Myocyte (in vitro differentiated cells): ENCODE data around the gene SDHAF3. TPM values are rescaled to one million over a fixed set of nuclear protein-coding genes. Genes with fewer than 3 reads are reported as not detected.
A peak's percentile ranks its signal among the peaks of the same experiment; 100 is the strongest.
"Not testable (repeated sequence)": the region's sequence is repeated elsewhere in the genome, so short reads cannot be mapped to it uniquely, and the experiment has no call there.

Experiments
- DNase-seq: peaks from one replicate; pipeline ENCODE4 v3.0.0-alpha.2; 2012; ENCODE audit warnings: low read depth
- total RNA-seq: library from RNA; depleted of rRNA; stranded (reverse); fragments of >200 nt; gene quantifications from 2 replicates; pipeline ENCODE4 v1.2.3, GENCODE V29; 2014

Gene SDHAF3
- total RNA-seq, 1 donor from 2014 or later: 26.7 TPM

GRCh38 chr7:97123115-97123514 lies 5.6 kb downstream of the SDHAF3 start:
- not testable (repeated sequence) for DNase-seq

DNA sequence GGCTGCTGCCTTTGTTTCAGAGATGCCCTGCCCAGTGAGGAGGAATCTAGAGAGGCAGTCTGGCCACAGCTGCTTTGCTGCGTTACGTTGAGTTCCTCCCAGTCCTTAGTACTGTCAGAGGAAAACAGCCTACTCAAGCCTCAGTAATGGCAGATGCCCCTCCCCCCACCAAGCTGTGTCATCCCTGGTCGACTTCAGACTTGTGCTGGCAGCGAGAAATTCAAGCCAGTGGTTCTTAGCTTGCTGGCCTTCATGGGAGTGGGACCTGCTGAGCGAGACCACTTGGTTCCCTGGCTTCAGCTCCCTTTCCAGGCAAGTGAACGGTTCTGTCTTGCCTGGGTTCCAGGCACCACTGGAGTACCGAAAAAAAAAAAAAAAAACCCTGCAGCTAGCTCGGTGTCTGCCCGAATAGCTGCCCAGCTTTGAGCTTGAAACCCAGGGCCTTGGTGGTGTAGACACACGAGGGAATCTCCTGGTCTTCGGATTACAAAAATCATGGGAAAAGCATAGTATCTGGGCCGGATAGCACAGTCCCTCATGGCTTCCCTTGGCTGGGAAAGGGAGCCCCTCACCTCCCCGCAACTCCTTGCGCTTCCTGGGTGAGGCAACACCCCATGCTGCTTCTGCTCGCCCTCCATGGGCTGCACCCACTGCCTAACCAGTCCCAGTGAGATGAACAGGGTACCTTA lies 9.1 kb downstream of the SDHAF3 start:
- peak; percentile 49 for DNase-seq

GRCh38 chr7:97128736-97129135 lies 11.2 kb downstream of the SDHAF3 start:
- no peak for DNase-seq

DNA sequence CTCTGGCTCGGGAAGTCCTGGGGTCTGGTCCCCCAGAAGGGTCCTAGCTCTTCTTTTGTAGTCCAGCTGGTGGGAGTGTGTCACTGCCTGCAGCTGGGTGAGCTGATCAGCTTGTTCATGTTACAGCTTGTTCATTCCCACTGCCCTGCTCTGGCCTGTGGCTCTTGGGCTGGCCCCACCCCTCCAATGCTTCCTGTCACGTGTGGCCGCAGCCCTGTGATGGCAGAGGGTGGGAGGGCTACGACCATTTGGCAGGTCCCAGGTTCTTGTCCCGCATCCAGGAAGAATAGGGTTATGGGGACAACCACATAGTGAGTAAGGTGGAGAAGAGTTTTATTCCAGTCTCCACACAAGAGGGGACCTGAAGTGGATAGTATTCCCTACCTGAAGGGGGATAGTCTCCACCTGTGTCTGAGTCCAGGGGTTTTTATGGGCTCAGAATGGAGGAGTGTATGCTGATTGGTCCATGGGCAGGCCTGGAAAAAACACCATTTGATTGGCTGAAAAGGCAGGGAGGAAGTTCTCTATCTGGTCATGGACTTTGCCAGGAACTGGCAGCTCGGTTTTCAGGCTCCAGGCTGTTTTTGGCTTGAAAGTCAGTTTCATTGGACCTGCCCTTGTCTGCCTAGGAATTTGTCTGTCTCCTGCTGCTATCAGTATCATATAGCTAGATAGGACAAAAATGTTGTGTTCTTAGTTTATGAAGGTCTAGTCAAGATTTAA lies 13.1 kb downstream of the SDHAF3 start:
- DNase-seq: no peak

- DNase-seq: no peak
Measured at GRCh38 chr7:97133159-97133558, 15.7 kb downstream of the SDHAF3 start.

- DNase-seq: no peak
Measured at GRCh38 chr7:97138830-97139229, 21.3 kb downstream of the SDHAF3 start.

GRCh38 chr7:97145068-97145467 lies 27.6 kb downstream of the SDHAF3 start:
- peak; percentile 62 for DNase-seq

GRCh38 chr7:97149843-97150242 lies 32.3 kb downstream of the SDHAF3 start:
- no peak for DNase-seq

DNA sequence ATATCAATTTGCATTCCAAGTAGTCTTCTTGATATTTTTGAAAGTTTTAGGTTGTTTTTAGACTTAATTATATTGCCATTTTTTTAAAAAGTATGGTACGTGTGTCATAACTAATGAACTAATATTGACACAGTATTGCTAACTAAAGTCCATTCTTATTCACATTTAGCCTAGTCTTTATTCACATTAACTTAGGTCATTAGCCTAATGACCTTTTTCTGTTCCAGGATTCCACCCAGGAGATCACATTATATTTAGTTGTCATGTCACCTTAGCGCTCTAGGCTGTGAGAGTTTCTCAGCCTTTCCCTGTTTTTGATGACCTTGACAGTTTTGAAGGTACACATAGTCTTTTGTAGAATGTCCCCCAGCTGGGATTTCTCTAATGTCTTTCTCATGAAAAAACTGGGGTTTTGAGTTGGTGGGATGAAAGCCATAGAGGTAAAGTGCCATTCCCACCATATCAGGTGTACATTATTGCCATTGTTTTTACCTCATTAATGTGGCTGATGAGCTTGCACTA lies 38.5 kb downstream of the SDHAF3 start:
- DNase-seq: no peak

DNA sequence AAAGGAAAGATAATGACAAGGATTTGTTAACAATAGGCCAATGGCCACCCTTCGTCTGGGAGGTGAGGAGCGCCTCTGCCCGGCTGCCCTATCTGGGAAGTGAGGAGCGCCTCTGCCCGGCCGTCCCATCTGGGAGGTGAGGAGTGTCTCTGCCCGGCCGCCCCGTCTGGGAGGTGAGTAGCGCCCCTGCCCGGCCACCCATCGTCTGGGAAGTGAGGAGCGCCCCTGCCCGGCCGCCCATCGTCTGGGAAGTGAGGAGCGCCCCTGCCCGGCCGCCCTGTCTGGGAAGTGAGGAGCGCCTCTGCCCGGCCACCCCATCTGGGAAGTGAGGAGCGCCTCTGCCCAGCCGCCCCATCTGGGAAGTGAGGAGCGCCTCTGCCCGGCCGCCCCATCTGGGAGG lies 42.5 kb downstream of the SDHAF3 start:
- not testable (repeated sequence) for DNase-seq

DNA sequence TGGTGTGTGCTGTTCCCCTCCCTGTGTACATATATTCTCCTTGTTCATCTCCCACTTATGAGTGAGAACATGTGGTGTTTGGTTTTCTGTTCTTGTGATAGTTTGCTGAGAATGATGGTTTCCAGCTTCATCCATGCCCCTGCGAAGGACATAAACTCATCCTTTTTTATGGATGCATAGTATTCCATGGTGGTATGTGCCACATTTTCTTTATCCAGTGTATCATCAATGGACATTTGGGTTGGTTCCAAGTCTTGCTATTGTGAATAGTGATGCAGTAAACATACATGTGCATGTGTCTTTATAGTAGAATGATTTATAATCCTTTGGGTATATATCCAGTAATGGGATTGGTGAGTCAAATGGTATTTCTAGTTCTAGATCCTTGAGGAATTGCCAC lies 44.1 kb downstream of the SDHAF3 start:
- DNase-seq: not testable (repeated sequence)

GRCh38 chr7:97166308-97166707 lies 48.8 kb downstream of the SDHAF3 start:
- no peak for DNase-seq

GRCh38 chr7:97167176-97167575 lies 49.7 kb downstream of the SDHAF3 start:
- no peak for DNase-seq

- DNase-seq: no peak
Measured at GRCh38 chr7:97167749-97168148, 50.3 kb downstream of the SDHAF3 start.

DNA sequence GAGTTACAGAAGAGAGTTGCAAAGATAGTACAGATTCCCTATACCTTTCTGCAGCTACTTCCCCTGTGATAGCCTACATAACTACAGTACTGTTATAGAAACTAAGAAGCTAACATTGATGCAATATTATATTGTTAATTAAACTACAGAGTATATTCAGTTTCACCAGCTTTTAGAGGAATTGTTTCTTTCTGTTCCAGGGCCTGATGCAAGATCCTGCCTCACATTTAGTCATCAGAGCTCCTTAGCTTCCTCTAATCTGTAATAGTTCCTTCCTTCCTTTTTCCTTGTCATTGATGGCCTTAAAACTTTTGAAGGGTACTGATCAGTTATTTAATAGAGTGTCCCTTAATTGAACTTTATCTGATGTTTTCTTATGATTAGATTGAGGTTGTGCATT lies 56.8 kb downstream of the SDHAF3 start:
- no peak for DNase-seq

- peak; percentile 86 for DNase-seq
Measured at GRCh38 chr7:97179454-97180104, 62.1 kb downstream of the SDHAF3 start.

GRCh38 chr7:97187067-97187466 lies 69.6 kb downstream of the SDHAF3 start:
- DNase-seq: peak; percentile 58

- DNase-seq: not testable (repeated sequence)
Measured at GRCh38 chr7:97196174-97196573, 78.7 kb downstream of the SDHAF3 start.

- DNase-seq: no peak
Measured at GRCh38 chr7:97198596-97198995, 81.1 kb downstream of the SDHAF3 start.

GRCh38 chr7:97200018-97200417 lies 82.5 kb downstream of the SDHAF3 start:
- DNase-seq: no peak

- no peak for DNase-seq
Measured at GRCh38 chr7:97203957-97204356, 86.5 kb downstream of the SDHAF3 start.

DNA sequence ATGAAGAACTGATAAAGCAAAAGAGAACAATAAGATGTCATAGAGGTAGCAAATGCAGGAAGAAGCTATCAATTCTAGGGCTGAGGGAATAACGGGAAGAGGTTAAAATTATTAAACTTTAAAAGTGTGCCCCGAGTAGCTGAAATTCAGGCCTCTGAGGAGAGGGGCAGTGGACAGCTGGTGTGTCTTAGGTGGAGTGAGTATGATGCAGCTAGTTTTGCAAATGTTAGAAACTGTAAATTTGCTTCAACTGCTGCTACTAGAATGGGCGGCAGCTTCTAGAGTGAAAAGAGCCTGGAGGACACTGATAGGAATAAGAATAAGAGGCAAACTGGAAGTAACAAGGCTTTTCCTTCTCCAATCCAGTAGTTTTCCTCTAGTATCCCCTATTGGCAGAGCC lies 87.3 kb downstream of the SDHAF3 start:
- peak; percentile 7 for DNase-seq
